ENCODE measurements around the gene YJEFN3.

YJEFN3 gene

GRCh38 chr19:19554074-19555023, 25.6 kb downstream of the YJEFN3 start:
- DNase-seq = no peak

- no peak for DNase-seq
Measured at GRCh38 chr19:19558055-19558454, 29.3 kb downstream of the YJEFN3 start.

- no peak for DNase-seq
Measured at GRCh38 chr19:19558636-19559035, 29.9 kb downstream of the YJEFN3 start.

- DNase-seq = no peak
Measured at GRCh38 chr19:19559931-19560330, 31.2 kb downstream of the YJEFN3 start.

GRCh38 chr19:19561946-19562664, 33.4 kb downstream of the YJEFN3 start:
- no peak for DNase-seq

GRCh38 chr19:19562665-19563347, 34.1 kb downstream of the YJEFN3 start:
- DNase-seq = no peak

GRCh38 chr19:19563348-19563848, 34.7 kb downstream of the YJEFN3 start:
- DNase-seq = no peak

GRCh38 chr19:19566306-19566705, 37.6 kb downstream of the YJEFN3 start:
- no peak for DNase-seq

GRCh38 chr19:19567391-19567790, 38.7 kb downstream of the YJEFN3 start:
- DNase-seq = no peak

- DNase-seq = no peak
Measured at GRCh38 chr19:19568802-19569756, 40.4 kb downstream of the YJEFN3 start.

GRCh38 chr19:19570571-19570970, 41.9 kb downstream of the YJEFN3 start:
- DNase-seq = no peak

GRCh38 chr19:19571071-19571786, 42.5 kb downstream of the YJEFN3 start:
- no peak for DNase-seq

- DNase-seq = no peak
Measured at GRCh38 chr19:19575411-19575810, 46.7 kb downstream of the YJEFN3 start.

- no peak for DNase-seq
Measured at GRCh38 chr19:19578252-19578651, 49.5 kb downstream of the YJEFN3 start.

- no peak for DNase-seq
Measured at GRCh38 chr19:19579533-19580361, 51.0 kb downstream of the YJEFN3 start.

GRCh38 chr19:19580418-19580817, 51.7 kb downstream of the YJEFN3 start:
- no peak for DNase-seq

- DNase-seq = no peak
Measured at GRCh38 chr19:19581391-19581790, 52.7 kb downstream of the YJEFN3 start.

GRCh38 chr19:19582471-19582870, 53.8 kb downstream of the YJEFN3 start:
- no peak for DNase-seq

GRCh38 chr19:19584356-19584755, 55.6 kb downstream of the YJEFN3 start:
- DNase-seq = no peak
